Activated CD8-positive, alpha-beta memory T cell treated with anti-CD3 and anti-CD28 coated beads for 36 hours (primary cell): Measurements from ENCODE around the gene CLIC5. TPM values are rescaled to one million over a fixed set of nuclear protein-coding genes. Genes with fewer than 3 reads are reported as not detected.

Experiments used
- CTCF ChIA-PET: fragments of 350-600 bp; sonication (Branson Sonifier 250); formaldehyde crosslinking; loops from one replicate; lab custom pipeline; 2021; ENCODE audit warnings: antibody characterized with exemption; lab: Charles Lee
- POLR2A ChIA-PET: fragments of 350-600 bp; sonication (Branson Sonifier 250); formaldehyde crosslinking; loops from one replicate; lab custom pipeline; 2021; ENCODE audit warnings: antibody characterized with exemption; lab: Charles Lee
- total RNA-seq, 2 experiments: library from RNA; stranded (reverse); gene quantifications; one replicate each; pipeline ENCODE4 v1.2.3, GENCODE V29; 2021

Gene CLIC5
- total RNA-seq, 2 experiments from 2014 or later = 6.5 to 6.6 TPM

DNA sequence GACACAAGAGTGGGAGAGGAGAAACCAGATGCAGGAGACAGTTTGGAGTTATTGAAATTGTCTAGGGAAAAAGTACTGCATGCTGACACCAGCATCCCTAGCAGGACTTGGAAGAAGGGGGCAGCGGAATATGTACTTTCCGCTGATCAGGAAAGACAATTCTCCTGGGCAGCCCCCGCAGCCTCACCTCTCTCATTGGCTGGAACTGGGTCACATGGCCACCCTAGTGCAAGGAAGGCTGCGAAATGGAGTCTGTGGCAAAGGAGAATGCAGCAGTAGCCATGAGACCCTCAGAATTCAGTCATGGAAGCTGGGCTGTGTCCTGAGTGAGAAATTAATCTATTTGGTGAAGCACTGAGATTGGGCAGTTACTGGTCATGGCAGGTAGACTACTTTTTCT, 131.3 kb downstream of the CLIC5 start:
- CTCF ChIA-PET = no interaction called here
- POLR2A ChIA-PET = no interaction called here

DNA sequence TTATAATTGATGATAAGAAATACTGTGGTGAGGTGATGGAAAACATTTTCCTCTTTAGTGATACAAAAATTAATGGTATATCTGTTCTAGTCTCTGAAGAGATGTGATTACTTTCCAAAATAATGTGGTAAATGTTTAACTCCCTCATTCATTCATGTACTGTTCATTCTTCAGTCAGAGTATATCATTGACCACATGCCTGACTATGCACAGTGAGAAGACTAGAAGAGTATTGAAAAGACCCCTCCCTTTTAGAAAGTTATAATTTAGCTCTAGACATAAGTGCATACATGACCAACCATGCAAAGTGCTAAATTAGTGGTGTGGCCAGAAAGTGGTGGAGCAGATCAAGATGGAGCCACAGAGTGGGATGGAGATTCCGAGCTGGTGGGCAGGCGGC, 133.0 kb downstream of the CLIC5 start:
- POLR2A ChIA-PET = no interaction called here
- CTCF ChIA-PET = no interaction called here

DNA sequence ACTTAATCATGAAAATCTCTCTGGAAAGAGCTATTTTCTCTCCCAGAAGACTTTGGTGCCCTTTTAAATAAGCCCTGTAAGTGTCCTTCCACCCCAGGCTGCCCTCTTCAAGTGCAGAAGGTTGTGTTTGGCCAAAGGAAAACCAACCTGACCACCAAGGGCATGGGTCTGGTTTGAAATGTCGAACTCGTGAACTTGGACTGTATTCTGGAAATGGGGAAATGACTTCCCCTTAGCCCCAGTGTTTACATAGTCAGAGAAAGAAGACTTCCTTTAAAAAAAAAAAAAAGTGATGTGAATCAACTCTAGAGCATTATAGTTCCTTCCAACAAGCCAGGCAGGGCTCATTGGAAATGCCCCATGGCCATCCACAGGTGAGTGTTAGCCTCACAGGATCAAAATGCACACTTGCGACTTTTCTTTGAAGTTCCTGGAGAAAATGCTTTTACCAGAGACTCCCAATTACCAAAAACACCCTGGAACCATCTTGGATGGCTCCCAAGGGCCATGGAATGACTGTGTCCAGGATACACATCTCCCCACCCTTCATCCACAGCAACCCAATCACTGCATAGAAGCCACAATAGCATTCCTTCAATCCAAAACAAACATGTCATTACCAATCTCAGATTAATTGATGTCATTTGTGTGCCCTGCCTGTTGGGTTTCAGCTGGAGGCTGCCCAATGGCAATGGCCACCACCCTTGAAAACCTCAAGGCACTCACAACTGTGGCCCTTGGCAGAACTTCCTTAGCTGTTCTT, 133.8 kb downstream of the CLIC5 start:
- ChIA-PET CTCF (interaction anchor here (1.4 kb wide), 1 partner anchor 144 kb away, joined by 3 read pairs; no protein-coding TSS in a partner anchor), POLR2A (no interaction called here)

DNA sequence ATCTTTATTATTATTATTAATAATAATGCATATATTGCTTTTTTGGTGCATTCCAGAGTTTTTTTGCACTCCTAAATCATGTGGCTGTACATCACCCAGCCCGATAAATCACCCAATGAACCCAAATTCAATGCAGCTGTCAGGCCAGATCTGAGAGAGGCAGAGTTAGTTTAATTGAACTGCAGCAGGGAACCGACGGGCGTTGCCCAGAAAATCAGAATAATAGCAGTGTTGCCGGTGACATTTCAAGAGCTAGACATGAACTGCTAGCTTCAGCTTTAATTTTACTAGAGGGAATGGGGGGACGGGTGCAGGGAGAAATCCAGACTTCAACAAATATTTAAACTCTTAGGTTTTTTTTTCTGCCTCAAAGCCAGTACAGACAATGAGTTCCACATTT, 135.0 kb downstream of the CLIC5 start:
- ChIA-PET CTCF (interaction anchor here (1.4 kb wide), 1 partner anchor 143 kb away, joined by 3 read pairs; no protein-coding TSS in a partner anchor), POLR2A (no interaction called here)

DNA sequence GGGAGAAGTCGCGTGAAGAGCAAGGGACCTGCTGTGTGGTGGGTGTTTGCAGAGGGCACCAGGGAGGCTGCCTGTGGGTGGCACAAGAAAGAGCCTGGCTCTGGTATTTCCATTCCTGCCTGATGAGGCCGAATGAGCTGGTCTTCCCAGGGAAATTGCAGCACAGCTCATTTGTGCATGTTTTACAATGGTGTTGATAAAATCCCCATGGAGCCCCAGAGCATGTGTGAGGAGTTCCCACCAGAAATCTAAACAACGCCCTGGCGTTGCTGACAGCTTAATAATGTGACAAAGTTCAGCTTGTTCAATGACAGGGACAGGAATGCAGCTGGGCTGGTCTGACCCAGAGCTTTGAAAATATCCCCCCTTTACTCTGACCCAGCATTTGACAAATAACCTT, 135.5 kb downstream of the CLIC5 start:
- ChIA-PET POLR2A (no interaction called here), CTCF (interaction anchor here (1.4 kb wide), 1 partner anchor 143 kb away, joined by 3 read pairs; no protein-coding TSS in a partner anchor)

DNA sequence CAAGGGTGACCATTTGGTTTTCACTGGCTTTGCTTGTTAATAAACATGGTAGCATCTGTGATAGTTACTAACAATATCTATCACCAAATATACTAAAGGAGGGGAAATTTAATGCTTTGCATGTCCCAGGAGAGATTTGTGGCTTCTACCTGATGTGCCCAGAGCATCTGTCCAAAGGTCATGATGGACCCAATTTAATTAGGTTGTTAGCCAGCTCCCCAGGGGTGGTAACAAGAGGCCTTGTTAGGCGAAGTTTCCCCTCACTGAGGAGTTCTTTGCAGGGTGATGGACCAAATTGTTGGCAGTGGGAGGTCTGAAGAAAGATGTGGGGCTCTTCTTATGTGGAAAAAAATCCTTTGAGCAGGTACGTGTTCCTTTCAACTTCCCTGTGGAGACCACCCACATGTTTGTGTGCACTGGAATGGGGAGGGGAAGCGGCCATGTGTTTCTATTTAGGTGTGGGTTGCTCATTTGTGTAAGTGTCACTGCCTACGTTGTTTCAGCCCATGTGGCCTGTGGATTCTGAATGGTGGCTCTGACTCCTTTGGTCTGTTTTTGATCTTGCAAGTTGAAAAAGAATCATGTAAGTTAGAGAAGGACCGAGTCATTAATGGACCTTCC, 137.6 kb downstream of the CLIC5 start:
- POLR2A ChIA-PET = no interaction called here
- CTCF ChIA-PET = no interaction called here

DNA sequence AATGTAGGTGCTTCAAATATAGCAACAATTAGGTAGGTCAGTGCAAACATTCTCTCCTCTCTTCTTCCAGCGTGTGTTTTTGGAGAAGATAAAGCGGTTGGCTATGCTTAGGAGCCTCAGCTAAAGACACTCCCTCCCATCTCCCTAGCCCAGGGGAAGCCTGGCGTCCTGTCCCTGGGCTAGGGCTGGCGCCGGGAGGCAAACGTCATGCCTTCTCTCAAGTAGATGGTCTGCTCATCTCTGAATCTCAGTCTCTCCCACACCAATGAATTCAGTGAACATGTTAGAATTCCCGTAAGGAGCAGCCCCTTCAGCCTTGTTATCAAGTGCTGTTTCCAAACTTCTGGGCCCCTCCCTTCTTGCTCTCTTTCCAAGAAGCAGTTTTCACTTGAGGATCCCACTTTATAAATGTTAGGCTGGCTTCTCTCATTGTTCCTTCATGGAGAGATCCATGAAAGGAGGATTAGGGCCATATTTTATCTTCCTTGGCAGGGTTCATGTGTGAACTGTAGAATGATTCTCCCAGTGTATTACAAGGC, 142.8 kb downstream of the CLIC5 start:
- ChIA-PET CTCF (no interaction called here), POLR2A (no interaction called here)

DNA sequence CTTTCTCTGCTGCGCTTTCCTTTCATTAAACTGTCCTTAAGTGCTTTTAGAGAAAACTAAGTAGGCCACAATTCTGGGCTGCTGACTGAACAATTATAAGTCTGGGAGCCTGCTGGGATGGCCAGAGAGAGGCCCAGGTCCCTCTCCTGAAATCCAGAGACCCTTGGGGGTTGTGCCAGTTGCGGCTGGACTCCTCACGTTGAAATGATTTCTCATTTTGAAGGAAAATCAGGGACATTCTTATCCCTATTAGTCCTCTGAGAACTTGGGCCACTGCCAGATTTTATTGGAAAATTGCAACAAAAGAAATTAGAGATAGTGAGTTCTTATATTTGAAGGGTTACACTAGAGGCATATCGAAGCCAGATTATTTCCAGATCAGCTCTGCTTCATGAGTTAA, 145.1 kb downstream of the CLIC5 start:
- ChIA-PET CTCF (no interaction called here), POLR2A (no interaction called here)

DNA sequence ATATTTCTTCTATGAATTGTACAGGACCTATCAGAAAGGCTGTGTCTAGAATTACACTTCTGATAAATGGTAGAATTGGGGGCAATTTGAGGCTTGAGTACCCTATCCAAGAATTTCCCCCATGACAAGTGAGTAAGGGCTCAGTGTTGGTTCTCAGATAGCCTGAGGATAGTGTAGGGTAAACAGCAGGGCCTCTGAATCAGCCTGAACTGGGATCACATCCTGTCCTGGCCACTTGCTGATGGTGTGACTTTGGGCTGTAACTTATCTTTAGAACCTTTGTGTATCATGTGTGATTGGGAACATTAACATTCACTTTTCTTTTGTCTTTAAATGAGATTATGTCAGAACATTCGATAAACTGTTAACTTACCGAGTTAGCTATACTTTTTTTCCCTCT, 151.0 kb downstream of the CLIC5 start:
- ChIA-PET POLR2A (no interaction called here), CTCF (interaction anchor here (1.4 kb wide), 1 partner anchor 66 kb away, joined by 4 read pairs; no protein-coding TSS in a partner anchor)

DNA sequence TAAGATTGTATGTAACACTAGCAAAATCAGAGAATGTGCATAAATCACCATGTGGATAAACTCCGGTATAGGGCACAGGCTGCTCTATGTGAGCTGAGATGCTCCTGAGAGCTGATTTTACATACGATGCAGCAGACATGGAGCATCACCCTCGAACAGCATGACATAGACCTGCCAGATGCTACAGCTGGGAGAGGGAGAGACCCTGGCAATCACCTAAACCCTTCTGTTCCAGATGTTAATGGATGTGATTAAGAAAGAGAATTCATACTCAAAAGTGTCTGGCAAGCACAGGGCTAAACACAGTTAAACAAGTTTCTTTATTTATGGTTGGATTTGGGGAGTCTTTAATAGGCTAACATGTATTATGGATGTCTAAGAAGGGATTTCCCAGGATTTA, 157.0 kb downstream of the CLIC5 start:
- POLR2A ChIA-PET = no interaction called here
- CTCF ChIA-PET = interaction anchor here (0.6 kb wide), 1 partner anchor 921 kb away, joined by 3 read pairs; no protein-coding TSS in a partner anchor

DNA sequence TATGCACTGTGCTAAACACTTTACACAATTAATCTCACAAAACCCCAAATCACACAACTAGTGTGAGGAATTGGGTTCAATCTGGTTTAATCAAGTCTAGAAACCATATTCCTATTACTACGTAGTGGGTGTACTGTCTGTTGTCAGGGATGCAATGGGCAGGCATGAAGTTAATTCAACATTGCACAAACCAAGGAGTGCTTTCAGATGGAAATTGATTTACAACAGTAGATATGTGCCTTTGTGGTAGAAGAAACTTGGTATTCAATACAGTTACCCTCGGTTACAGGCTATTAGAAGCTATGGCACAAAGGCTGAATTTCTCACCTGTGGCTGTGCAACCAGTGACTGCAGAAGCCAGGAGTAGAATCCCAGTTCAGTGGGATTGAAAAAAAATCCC, 157.8 kb downstream of the CLIC5 start:
- ChIA-PET POLR2A (no interaction called here), CTCF (no interaction called here)

DNA sequence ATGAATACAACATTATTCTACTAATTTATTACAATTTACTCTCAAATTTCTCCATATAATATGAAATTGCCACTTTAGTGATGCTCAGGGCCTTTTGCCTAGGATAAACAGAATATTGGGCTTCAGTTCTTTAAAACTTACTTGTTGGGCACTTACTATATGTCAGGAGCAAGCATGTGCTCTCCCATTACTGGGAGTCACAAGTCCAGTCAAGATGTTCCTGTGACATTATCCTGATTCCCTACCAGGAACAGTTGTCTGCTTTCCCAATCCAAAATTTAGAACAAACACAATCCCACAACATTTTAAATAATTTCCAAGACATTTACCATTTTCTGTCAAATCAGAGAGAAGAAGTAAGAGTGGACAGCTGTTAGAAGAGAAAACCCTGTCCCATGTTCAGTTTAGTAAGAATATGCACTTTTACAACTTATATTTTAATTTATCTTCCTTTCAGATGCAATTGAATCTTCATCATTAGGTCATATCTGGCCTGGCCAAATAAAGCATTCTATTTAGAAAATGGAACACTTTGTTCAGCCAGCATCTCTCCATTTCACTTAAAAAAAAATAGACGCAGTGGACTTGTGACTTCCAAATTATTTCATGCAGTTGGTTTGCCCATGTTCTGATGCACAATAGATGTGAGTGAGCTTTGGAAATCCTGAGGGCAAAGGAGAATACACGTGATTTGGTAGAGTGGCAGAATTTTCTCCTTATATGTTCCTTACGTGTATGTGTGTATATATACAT, 159.8 kb downstream of the CLIC5 start:
- ChIA-PET CTCF (no interaction called here), POLR2A (no interaction called here)

DNA sequence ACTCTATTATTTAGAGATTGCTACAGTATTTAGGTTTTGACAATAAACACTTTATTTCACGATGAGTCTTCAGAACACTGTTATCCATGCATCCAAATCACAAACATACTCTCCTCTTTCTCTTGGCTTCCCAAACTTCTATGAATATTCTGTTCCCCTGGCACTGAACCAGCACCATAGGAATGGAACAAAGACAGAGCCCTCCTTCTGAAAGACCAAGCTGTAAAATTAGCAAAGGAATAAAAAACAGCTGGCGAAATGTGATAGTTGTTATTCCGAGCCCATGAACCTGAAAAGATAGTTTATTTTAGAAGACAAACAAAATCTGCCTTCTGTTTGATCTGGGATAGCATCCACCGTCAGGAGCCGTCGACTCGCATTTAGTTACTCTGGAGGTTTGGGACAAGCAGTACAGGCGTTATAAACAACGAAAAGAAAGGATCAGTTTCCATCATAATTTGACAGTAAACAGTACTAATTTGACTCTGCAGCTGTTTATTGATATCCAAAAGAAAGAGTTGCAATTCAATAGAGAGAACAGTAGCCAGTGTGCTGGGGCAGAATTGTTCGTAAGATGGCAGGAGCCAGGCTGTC, 161.4 kb downstream of the CLIC5 start:
- CTCF ChIA-PET = no interaction called here

DNA sequence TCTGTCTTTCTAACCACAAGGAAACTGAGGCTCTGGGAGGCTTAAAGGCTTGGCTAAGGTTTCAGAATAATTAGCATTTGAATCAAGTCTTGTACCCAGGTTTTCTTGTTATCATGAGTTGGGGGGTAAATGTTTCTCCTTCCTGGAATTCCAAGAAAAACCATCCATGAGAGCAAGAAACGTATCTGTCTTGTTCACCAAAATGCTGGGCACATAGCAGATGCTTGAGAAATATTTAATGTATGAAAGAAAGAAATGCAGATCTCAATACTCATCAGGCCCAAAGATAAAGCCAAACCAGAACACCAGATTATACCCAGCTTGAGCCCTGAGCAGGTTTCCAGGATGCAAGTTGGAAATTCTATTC, 164.6 kb downstream of the CLIC5 start:
- ChIA-PET CTCF (no interaction called here), POLR2A (no interaction called here)

More for the DNA sequence above, 161.4 kb downstream of the CLIC5 start:
- POLR2A ChIA-PET = no interaction called here

DNA sequence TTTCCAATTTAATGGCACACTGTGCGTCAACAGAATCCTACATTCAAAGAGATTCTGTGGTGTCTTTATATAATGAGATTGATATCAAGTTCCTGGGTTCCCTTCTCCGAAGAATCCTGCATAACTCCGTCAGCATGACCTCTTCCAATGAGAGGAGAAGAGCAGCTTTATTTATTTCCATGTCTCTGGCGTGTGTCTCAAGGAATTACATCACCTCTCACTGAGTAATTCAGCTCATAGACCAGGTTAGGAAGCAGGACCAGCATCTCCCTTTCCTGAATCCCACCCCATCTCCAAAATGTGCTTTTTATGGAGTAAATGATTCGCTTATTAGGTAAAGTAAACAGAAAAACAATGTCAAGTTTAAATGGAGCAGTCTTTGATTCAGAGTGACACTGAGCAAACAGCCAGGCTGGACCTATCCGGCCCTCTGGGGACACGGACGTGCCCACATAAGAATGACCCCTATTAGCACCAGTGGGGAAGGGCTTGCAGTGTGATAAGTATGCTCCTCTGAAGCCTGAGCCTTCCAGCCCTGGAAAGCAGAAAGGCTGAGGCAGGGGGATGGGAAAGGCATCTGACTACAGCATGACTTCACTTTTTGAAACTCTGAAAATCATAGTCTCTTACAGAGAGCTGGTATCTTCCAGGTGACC, 165.2 kb downstream of the CLIC5 start:
- ChIA-PET POLR2A (no interaction called here), CTCF (no interaction called here)

DNA sequence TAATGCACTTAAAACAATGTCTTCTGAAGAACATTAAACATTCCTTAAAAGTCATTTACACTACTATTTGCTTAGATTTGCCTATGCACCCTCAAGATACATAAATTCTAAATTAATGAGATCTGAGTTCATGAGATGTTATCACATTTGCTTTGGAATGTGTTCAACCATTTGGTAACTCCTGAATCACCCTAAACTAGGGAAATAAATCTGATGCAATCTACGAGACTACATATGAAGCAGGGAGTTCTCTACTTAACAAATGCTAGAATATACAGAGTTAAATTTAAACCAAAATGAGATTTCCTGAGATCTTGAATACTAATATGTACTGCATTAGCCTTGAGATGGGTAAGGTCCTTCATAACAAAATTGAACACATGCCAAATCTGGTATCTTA, 170.1 kb downstream of the CLIC5 start:
- POLR2A ChIA-PET = no interaction called here
- CTCF ChIA-PET = no interaction called here

DNA sequence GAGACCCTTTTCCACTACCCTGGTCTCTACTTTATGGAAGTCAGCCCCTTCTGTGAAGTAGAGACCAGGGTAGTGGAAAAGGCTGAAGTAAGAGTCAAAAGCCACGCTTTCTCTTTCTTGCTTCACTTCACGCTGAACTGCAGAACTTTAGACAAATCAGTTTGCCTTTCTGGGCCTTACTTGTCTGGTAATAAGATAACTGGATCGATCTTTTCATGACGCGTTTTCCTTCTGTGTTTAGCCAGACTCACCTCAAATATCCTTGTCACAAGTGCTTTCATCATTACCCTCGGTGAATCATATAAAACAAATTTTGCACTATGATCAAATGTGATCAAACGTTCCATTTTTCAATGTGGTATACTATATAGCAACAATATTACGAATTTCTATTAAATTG, 170.7 kb downstream of the CLIC5 start:
- ChIA-PET CTCF (no interaction called here), POLR2A (no interaction called here)

DNA sequence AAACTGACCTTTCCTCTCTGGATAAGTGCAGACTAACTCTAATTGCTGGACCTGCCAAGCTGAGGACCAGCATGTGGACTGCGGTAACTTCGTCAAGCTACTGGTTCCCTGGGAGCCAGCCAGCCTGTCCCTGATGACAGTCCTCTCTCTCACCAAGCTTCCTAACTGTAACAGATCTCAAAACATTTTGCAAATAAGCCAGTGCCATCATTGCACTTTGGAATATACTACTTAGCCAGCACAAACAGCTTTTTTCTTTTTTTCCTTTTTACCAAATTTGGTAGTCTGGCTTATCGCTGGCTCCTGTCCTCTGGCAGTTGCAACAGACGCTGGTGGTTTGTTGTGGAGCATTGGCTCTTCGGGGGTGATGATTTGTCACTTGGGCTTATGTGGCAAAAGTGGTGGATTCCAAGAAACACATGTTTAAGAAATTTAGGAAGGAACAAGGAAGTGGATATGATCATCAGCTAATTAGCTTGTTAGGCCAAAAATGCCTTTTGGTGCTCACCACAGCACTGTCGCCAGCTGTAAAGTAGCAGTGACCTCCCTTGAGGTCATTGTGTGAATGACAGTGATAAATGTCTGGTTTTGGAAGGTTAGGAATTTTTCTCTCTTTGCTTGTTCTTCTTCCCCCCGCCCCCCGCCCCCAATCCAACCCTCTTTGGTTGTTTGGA, 171.7 kb downstream of the CLIC5 start:
- ChIA-PET POLR2A (no interaction called here), CTCF (interaction anchor here (0.8 kb wide), 1 partner anchor 70 kb away, joined by 3 read pairs; no protein-coding TSS in a partner anchor)

DNA sequence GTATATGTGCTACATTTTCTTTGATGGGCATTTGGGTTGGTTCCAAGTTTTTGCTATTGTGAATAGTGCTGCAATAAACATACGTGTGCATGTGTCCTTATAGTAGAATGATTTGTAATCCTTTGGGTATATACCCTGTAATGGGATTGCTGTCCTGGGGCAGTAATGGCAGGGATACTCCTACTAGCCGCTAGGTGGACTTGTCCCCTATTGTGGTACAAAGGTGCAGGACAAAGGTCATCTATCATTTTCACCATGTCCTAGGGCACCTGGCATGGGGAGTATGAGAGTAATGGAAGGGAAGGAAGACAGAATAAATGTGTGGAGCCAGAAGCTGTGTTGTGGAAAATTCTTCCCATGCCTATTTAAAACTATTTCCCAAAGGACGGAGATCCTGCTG, 174.6 kb downstream of the CLIC5 start:
- CTCF ChIA-PET = no interaction called here

More for the DNA sequence above, 174.6 kb downstream of the CLIC5 start:
- POLR2A ChIA-PET = no interaction called here
